OCI-LY7 (cell line): ENCODE data around the gene NRAP. TPM values are rescaled to one million over a fixed set of nuclear protein-coding genes. Genes with fewer than 3 reads are reported as not detected.

Experiments used
- BruUV-seq: library from RNA; stranded (reverse); fragments of 400-500 nt; replicated peaks from 2 replicates; lab custom pipeline; 2021; lab: Mats Ljungman, UMichigan
- CTCF ChIA-PET: fragments of 300-600 bp; sonication (Branson Sonifier 250); formaldehyde crosslinking; loops from one replicate; lab custom pipeline; 2022; ENCODE audit warnings: antibody characterized with exemption; ENCODE audit not compliant: unreplicated experiment; lab: Charles Lee
- POLR2A ChIA-PET: fragments of 300-600 bp; sonication (Branson Sonifier 250); formaldehyde crosslinking; loops from one replicate; lab custom pipeline; 2022; ENCODE audit warnings: antibody characterized with exemption; lab: Charles Lee
- DNase-seq: peaks from one replicate; pipeline ENCODE4 v3.0.0-alpha.2; 2015; ENCODE audit warnings: low spot score
- H2AFZ ChIP-seq: fragments of 200-600 bp; sonication (generic), shearing (Covaris generic); 2 replicates; pipeline ENCODE4 v1.6.1; 2014; ENCODE audit warnings: mild to moderate bottlenecking, antibody characterized with exemption, low read length, moderate library complexity
- H3K27ac ChIP-seq: fragments of 200-600 bp; sonication (generic); 2 replicates; pipeline ENCODE4 v1.5.1; 2014; ENCODE audit warnings: mixed run types, low read depth, mild to moderate bottlenecking, moderate library complexity, low read length, inconsistent platforms; ENCODE audit not compliant: poor library complexity, severe bottlenecking
- H3K36me3 ChIP-seq: fragments of 200-600 bp; sonication (generic); 2 replicates; pipeline ENCODE4 v1.6.1; 2014; ENCODE audit warnings: mild to moderate bottlenecking, antibody characterized with exemption, low read length, moderate library complexity, mixed read lengths; ENCODE audit not compliant: insufficient read depth
- H3K4me1 ChIP-seq: fragments of 200-600 bp; sonication (generic); 2 replicates; pipeline ENCODE4 v1.5.1; 2014; ENCODE audit warnings: mild to moderate bottlenecking, low read length; ENCODE audit not compliant: insufficient read depth, poor library complexity, severe bottlenecking
- H3K4me2 ChIP-seq: fragments of 200-600 bp; sonication (generic); 2 replicates; pipeline ENCODE4 v1.6.1; 2014; ENCODE audit warnings: mild to moderate bottlenecking, low read length
- H3K4me3 ChIP-seq: fragments of 200-600 bp; sonication (generic); 2 replicates; pipeline ENCODE4 v1.5.1; 2014; ENCODE audit warnings: mild to moderate bottlenecking, low read depth, low read length; ENCODE audit not compliant: poor library complexity, severe bottlenecking
- H3K79me2 ChIP-seq: fragments of 200-600 bp; sonication (generic); 2 replicates; pipeline ENCODE4 v1.6.1; 2016; ENCODE audit warnings: low read depth, mild to moderate bottlenecking, low read length, moderate library complexity, mixed read lengths; ENCODE audit not compliant: insufficient read depth
- H3K9me2 ChIP-seq: fragments of 200-600 bp; sonication (generic); 2 replicates; pipeline ENCODE4 v1.6.1; 2016; ENCODE audit warnings: mild to moderate bottlenecking, low read length, mixed read lengths; ENCODE audit not compliant: insufficient read depth
- H3K9me3 ChIP-seq: fragments of 200-600 bp; sonication (generic); 2 replicates; pipeline ENCODE4 v1.6.1; 2014; ENCODE audit warnings: mild to moderate bottlenecking, mixed run types, low read length, mixed read lengths
- H4K20me1 ChIP-seq: fragments of 200-600 bp; sonication (generic); 2 replicates; pipeline ENCODE4 v1.6.1; 2014; ENCODE audit warnings: mild to moderate bottlenecking, antibody characterized with exemption, low read length, moderate library complexity, mixed read lengths; ENCODE audit not compliant: insufficient read depth
- EZH2phosphoT487 ChIP-seq: fragments of 200-600 bp; sonication (generic); IDR thresholded peaks from 2 replicates; pipeline ENCODE4 v1.6.1; 2018; ENCODE audit warnings: low read depth, borderline replicate concordance, mild to moderate bottlenecking, mixed run types, antibody characterized with exemption, low read length, moderate library complexity, mixed read lengths
- intact Hi-C: fragments of 100-400 bp; cut with micrococcal nuclease; formaldehyde crosslinking; loops from one replicate; pipeline ENCODE4 v1.10.0; 2022; ENCODE audit not compliant: unreplicated experiment
- total RNA-seq, 2 experiments: library from RNA; depleted of rRNA in 1 of 2; stranded (reverse); fragments of >200 nt in 1 of 2; shearing (Covaris generic) in 1 of 2; gene quantifications; 2 replicates each; pipeline ENCODE4 v1.2.3, GENCODE V29; 2014 to 2022
- TF ChIP-seq, protein P1 (sequence below): fragments of 200-600 bp; sonication (generic); conservative IDR thresholded peaks from 2 replicates; pipeline ENCODE4 v1.5.1; 2014; ENCODE audit warnings: mild to moderate bottlenecking, antibody characterized with exemption, low read length, moderate library complexity, mixed read lengths

The NRAP gene
- total RNA-seq, 2 experiments from 2014 or later, result not detected

DNA sequence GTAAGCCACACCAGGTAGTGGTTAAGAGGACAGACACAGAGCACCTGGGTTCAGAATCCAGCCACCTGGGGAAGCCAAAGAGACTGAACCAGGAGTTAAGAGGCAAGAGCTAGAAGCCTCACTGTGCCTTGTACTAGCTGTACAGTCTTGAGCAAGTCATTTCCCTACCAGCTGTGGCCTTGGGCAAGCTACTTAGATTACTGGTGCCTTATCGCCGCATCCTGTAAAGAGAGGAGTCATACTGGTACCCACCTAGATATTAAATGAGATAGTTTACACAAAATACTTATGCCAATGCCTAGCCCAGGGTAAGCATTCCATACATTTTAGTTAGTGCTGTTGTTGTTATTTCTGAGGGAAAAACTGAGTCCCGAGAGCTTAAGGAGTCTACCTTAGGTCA, 63.3 kb downstream of the NRAP start:
- Histone ChIP-seq H4K20me1 (no peaks in the 10 kb centered on the region), H3K9me2 (no peaks in the 10 kb centered on the region), H2AFZ (no peak overlapping the region), H3K9me3 (no peaks in the 10 kb centered on the region), H3K4me3 (no peak overlapping the region), H3K4me1 (no peaks in the 10 kb centered on the region), H3K27ac (no peak overlapping the region), H3K79me2 (no peaks in the 10 kb centered on the region), H3K36me3 (no peaks in the 10 kb centered on the region), H3K4me2 (no peak overlapping the region)
- intact Hi-C loops, result no loop called here
- no TSS peak for BruUV-seq
- TF ChIP-seq EZH2phosphoT487, result no peak
- TF ChIP-seq, protein P1, sequence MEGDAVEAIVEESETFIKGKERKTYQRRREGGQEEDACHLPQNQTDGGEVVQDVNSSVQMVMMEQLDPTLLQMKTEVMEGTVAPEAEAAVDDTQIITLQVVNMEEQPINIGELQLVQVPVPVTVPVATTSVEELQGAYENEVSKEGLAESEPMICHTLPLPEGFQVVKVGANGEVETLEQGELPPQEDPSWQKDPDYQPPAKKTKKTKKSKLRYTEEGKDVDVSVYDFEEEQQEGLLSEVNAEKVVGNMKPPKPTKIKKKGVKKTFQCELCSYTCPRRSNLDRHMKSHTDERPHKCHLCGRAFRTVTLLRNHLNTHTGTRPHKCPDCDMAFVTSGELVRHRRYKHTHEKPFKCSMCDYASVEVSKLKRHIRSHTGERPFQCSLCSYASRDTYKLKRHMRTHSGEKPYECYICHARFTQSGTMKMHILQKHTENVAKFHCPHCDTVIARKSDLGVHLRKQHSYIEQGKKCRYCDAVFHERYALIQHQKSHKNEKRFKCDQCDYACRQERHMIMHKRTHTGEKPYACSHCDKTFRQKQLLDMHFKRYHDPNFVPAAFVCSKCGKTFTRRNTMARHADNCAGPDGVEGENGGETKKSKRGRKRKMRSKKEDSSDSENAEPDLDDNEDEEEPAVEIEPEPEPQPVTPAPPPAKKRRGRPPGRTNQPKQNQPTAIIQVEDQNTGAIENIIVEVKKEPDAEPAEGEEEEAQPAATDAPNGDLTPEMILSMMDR, result no peak
- DNase-seq, result no peak
- ChIA-PET CTCF (no interaction called here), POLR2A (interaction anchor here (0.6 kb wide), 1 partner anchor 641 kb away, joined by 3 read pairs; no protein-coding TSS in a partner anchor)

- Histone ChIP-seq H4K20me1 (no peaks in the 10 kb centered on the region), H3K4me1 (no peaks in the 10 kb centered on the region), H3K79me2 (no peaks in the 10 kb centered on the region), H3K36me3 (no peaks in the 10 kb centered on the region), H3K9me3 (no peaks in the 10 kb centered on the region), H3K4me3 (no peak overlapping the region), H3K9me2 (no peaks in the 10 kb centered on the region), H2AFZ (no peak overlapping the region), H3K27ac (no peak overlapping the region), H3K4me2 (no peak overlapping the region)
- ChIA-PET POLR2A (no interaction called here), CTCF (no interaction called here)
- no TSS peak for BruUV-seq
- DNase-seq, result no peak
- TF ChIP-seq, protein P1, result no peak
- TF ChIP-seq EZH2phosphoT487, result no peak
- intact Hi-C loops, result no loop called here
These were observed 69.2 kb downstream of the NRAP start for GRCh38 chr10:113594652-113595051.

DNA sequence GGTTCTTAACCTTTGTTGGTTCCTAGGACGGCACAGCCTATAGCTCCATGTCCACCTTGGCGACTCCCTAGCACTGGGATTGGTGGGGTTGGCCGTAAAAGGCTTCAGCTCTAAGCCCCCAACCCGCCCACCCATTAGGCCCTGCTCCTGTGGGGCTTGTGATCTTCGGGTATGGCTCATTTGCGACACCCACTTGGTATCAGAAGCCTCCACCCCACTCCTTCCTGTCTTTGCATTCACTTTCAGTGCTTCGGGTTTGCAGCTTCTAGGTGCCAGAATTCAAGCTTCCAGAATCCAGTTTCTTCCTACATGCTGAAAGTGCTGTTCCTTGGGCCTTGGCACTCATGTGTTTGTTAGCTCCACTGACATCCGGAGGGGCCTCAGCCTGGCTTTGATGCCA, 71.5 kb downstream of the NRAP start:
- POLR2A ChIA-PET, result interaction anchor here (0.6 kb wide), 1 partner anchor 1601 kb away, joined by 4 read pairs; no protein-coding TSS in a partner anchor
- intact Hi-C loops, result no loop called here
- Histone ChIP-seq H3K36me3 (no peaks in the 10 kb centered on the region), H3K4me2 (no peak overlapping the region), H3K79me2 (no peaks in the 10 kb centered on the region), H3K27ac (no peak overlapping the region), H3K9me2 (no peaks in the 10 kb centered on the region), H3K4me1 (no peaks in the 10 kb centered on the region), H2AFZ (no peak overlapping the region), H4K20me1 (no peaks in the 10 kb centered on the region), H3K9me3 (no peaks in the 10 kb centered on the region), H3K4me3 (no peak overlapping the region)
- CTCF ChIA-PET, result no interaction called here
- DNase-seq, result no peak
- TF ChIP-seq EZH2phosphoT487, result no peak
- TF ChIP-seq, protein P1, result no peak
- no TSS peak for BruUV-seq
